Fibroblast of villous mesenchyme (primary cell): ENCODE data around the gene HDAC10. TPM values are rescaled to one million over a fixed set of nuclear protein-coding genes. Genes with fewer than 3 reads are reported as not detected.

Experiments
- DNase-seq: peaks from one replicate; pipeline ENCODE4 v3.0.0-alpha.2; 2010; ENCODE audit warnings: low read depth
- H3K4me3 ChIP-seq: 2 replicates; pipeline ENCODE4 v1.5.1; 2011; ENCODE audit warnings: low read depth, mild to moderate bottlenecking, low read length
- total RNA-seq: library from RNA; depleted of rRNA; stranded (reverse); fragments of >200 nt; gene quantifications from 2 replicates; pipeline ENCODE4 v1.2.3, GENCODE V29; 2012
- TF ChIP-seq, protein P1 (sequence below): IDR thresholded peaks from 2 replicates; pipeline ENCODE4 v1.5.1; 2012; ENCODE audit warnings: low read depth, mild to moderate bottlenecking, low read length; ENCODE audit not compliant: insufficient read depth

Gene HDAC10
- total RNA-seq, 1 donor, result 19.4 TPM

- no peak overlapping the region for H3K4me3 ChIP-seq
- DNase-seq, result no peak
- TF ChIP-seq, protein P1, sequence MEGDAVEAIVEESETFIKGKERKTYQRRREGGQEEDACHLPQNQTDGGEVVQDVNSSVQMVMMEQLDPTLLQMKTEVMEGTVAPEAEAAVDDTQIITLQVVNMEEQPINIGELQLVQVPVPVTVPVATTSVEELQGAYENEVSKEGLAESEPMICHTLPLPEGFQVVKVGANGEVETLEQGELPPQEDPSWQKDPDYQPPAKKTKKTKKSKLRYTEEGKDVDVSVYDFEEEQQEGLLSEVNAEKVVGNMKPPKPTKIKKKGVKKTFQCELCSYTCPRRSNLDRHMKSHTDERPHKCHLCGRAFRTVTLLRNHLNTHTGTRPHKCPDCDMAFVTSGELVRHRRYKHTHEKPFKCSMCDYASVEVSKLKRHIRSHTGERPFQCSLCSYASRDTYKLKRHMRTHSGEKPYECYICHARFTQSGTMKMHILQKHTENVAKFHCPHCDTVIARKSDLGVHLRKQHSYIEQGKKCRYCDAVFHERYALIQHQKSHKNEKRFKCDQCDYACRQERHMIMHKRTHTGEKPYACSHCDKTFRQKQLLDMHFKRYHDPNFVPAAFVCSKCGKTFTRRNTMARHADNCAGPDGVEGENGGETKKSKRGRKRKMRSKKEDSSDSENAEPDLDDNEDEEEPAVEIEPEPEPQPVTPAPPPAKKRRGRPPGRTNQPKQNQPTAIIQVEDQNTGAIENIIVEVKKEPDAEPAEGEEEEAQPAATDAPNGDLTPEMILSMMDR, result no peak
Measured at GRCh38 chr22:50258361-50259292, 7.6 kb upstream of the HDAC10 start.

DNA sequence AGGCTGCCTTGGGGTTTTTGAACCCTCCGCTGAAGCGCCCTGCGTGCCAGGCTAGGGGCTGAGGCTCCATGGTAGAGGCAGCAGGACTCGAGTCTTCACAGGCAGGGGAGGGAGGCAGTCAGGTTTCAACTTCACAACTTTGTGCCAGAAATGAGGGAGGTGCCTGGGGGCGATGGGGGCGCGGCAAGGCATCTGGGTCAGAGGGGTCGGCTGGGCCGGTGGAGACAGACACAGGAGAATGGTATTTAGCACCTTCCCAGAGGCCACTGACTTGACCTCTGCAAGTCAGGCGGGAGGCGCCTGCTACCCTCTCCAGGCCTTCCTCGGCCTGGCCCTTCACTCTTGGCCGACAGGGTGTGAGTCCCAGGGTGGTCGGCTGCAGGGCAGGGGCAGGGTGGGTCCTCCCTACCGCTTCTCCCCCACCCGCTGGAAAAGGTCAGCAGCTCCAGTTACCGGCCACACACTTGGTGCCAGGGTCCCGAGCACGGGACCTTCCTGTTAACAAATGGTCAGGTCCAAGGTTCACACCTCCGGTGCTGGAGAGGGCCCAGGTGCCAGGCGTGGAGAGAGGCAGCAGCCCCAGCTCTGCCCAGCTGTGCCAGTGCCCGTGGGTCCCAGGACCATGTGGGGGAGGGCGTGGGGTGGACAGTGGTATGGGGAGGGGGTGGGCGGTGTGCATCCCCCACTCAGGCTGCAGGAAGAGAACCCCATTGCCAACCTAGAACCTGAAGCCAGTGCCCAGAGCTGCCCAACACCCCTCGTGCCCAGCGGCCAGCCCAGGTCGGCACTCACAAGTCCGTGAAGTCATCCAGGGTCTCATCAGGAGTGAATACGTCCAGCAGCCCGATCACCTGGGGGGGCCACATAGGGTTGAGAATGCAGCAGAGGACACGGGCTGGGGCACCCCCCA is 6.6 kb upstream of the HDAC10 start:
- TF ChIP-seq, protein P1, result no peak
- H3K4me3 ChIP-seq, result no peak overlapping the region
- DNase-seq, result no peak

DNA sequence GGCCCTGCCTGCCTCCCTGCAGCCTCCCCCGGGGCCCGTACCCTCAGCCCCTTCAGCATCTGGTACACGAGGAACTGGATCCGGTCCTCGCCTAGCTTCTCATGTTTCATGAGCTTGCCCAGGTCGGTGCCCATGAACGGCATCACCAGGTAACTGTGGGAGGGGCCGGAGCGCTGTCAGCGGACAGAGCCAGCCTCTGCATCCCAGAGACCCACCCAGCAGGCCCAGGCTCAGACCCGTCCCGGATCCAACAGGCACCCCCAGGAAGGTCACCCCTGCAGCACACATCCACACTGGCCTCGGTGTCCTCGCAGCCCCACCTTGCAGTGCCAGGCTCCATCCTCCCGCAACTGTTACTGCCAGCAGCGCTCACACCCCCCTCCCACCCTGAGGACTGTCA is 6.0 kb upstream of the HDAC10 start:
- DNase-seq, result no peak
- TF ChIP-seq, protein P1, result no peak
- H3K4me3 ChIP-seq, result no peak overlapping the region

DNA sequence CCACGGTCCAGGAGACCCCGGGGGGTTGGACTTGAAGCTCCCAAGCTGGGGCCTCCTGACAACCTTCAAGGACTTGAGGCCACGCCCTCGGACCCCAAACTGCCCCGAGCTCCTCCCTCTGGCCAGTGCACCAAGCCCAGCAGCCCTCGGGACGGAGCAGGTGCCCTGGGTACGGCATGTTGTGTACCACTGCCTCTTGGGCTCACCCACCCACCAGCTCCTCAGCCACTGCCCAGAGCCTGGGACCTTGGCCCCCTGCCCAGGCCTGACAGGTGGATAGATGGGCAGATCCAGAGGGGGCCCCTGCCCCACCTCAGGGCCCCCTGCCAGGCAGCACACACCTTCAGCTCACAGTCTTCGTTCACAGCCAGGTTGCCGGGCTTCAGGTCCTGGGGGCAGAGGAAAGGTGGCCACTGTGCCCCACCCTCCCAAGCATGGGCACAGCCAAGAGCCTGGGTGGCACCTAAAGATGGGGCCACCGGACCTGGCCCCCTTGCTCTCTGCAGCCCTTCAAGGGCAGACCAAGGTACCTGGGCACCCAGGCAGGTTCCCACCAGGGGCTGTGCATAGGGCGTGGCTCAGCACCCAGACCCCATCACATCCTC is 5.3 kb upstream of the HDAC10 start:
- TF ChIP-seq, protein P1, result no peak
- H3K4me3 ChIP-seq, result no peak overlapping the region
- DNase-seq, result no peak

GRCh38 chr22:50255607-50256006 is 4.5 kb upstream of the HDAC10 start:
- TF ChIP-seq, protein P1, result no peak
- no peak overlapping the region for H3K4me3 ChIP-seq
- no peak for DNase-seq

GRCh38 chr22:50255099-50255498 is 4.0 kb upstream of the HDAC10 start:
- no peak for DNase-seq
- H3K4me3 ChIP-seq, result no peak overlapping the region
- TF ChIP-seq, protein P1, result no peak
